ENCODE data around the gene HLCS. TPM values are rescaled to one million over a fixed set of nuclear protein-coding genes. Genes with fewer than 3 reads are reported as not detected.
"Not testable (repeated sequence)": the region's sequence is repeated elsewhere in the genome, so short reads cannot be mapped to it uniquely, and the experiment has no call there.

HLCS gene
- total RNA-seq, 6 experiments from 2014 or later = 20.3 to 24.5 (median 22.2) TPM

DNA sequence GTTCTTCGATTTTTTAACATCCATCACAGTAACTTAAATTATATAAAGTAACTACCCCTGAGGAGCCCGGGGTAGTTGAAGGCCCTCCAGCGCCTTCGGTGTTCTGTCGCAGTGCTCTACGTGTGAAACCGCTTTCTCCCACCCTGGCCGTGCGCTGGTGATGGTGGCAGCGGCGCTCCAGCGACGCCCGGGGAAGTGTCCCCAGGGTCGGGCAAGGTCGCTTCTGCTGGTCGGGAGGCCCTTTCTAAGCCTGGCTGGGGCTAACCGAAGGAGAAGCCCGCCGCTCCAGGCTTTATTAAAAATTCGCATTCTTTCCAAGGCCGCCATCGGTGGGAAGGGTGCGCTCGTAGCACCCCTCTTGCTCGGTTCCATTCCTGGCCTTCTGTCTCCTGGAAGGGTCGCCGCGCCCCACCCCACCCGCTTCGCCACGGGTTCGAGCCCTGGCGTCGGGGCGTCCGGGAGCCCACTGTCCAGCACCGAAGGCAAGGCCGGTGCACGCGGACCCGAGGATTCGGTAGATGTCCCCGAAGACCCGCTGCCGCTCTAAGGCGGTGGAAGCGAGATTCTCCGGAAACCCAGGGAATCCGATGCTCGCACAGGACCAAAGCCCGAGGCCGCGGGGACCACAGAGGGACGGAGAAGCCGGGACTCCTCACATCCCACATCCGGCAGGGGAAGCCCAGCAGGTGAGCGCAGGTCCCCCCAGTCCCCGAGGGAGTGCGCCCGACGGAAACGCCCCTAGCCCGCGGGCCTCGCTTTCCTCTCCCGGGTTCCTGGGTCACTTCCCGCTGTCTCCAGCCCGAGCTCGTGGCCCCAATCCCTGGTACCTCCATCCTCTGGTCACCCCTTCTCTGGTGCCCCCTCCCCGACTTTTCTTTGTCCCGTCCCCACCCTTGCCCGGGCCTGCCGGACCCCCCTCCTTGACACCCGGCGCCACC, 39.3 kb upstream of the HLCS start:
- Mint-ChIP-seq H3K9me3 (no peaks in the 10 kb centered on the region), H3K36me3 (ENCODE audit: low read depth) (no peaks in the 10 kb centered on the region), H3K27me3 (ENCODE audit: insufficient read depth) (peaks cover 3% of the 10 kb centered on the region), H3K4me1 (ENCODE audit: low read depth) (peaks cover 13% of the 10 kb centered on the region), H3K4me3 (0 out of 2 replicates have a peak overlapping the region, but pooled peaks have one; percentile 7), H3K27ac (no peak overlapping the region)
- TF ChIP-seq, protein P1, sequence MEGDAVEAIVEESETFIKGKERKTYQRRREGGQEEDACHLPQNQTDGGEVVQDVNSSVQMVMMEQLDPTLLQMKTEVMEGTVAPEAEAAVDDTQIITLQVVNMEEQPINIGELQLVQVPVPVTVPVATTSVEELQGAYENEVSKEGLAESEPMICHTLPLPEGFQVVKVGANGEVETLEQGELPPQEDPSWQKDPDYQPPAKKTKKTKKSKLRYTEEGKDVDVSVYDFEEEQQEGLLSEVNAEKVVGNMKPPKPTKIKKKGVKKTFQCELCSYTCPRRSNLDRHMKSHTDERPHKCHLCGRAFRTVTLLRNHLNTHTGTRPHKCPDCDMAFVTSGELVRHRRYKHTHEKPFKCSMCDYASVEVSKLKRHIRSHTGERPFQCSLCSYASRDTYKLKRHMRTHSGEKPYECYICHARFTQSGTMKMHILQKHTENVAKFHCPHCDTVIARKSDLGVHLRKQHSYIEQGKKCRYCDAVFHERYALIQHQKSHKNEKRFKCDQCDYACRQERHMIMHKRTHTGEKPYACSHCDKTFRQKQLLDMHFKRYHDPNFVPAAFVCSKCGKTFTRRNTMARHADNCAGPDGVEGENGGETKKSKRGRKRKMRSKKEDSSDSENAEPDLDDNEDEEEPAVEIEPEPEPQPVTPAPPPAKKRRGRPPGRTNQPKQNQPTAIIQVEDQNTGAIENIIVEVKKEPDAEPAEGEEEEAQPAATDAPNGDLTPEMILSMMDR (IDR thresholded peaks at IDR 0.05) = no peak
- DNase-seq = no peak

DNA sequence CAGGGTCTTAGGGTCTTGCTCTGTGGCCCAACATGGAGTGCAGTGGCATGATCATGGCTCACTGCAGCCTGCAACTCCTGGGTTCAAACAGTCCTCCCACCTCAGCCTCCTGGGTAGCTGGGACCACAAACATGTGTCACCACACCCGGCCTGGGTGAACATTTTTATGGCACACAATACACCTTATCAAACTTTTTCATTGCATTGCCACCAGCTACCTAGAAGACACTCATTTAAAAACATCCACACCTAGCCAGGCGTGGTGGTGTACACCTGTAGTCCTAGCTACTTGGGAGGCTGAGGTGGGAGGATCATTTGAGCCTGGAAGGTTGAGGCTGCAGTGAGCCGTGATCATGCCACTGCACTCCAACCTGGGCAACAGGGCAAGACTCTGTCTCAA, 37.4 kb upstream of the HLCS start:
- not testable (repeated sequence) for H3K4me1 Mint-ChIP-seq (ENCODE audit: low read depth); H3K36me3 Mint-ChIP-seq (ENCODE audit: low read depth); H3K27ac Mint-ChIP-seq; DNase-seq; H3K27me3 Mint-ChIP-seq (ENCODE audit: insufficient read depth); H3K4me3 Mint-ChIP-seq; H3K9me3 Mint-ChIP-seq

DNA sequence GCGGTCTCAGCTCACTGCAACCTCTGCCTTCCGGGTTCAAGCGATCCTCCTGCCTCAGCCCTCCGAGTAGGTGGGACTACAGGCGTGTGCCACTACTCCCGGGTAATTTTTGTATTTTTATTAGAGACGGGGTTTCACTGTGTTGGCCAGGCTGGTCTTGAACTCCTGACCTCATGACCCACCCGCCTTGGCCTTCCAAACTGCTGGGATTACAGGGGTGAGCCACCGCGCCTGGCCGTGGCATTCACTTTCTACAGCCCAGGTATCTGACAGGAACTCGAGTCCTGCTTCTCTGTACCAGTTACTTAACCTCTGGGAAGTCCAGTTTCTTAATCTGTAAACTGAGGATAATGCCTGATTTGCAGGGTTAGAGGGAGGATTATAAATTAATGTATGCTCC, 36.4 kb upstream of the HLCS start:
- not testable (repeated sequence) for DNase-seq; H3K27ac Mint-ChIP-seq; H3K9me3 Mint-ChIP-seq; H3K4me3 Mint-ChIP-seq; H3K4me1 Mint-ChIP-seq (ENCODE audit: low read depth); H3K36me3 Mint-ChIP-seq (ENCODE audit: low read depth)
- H3K27me3 Mint-ChIP-seq (ENCODE audit: insufficient read depth) = peaks cover 12% of the 10 kb centered on the region

DNA sequence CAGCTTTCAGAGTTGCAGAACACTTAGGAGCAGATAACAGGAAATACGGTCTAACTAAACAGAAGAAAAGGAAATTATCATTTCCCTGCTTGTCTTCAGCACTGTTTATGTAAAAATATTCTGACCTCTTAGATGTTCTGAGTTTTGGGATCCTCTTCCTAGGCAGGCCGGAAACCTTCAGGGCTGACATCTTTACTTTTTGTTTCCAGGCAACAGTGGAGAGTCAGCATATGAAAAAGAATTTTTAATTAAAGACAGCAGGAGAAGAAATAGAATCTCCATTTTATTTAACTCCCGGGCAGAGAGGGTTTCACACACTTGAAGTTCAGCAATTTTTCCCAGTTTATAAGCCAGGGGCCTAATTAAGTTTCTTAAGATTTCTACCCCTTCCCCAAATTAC, 35.0 kb upstream of the HLCS start:
- peak overlapping the region; percentile 33 for H3K27ac Mint-ChIP-seq
- no peaks in the 10 kb centered on the region for H3K36me3 Mint-ChIP-seq (ENCODE audit: low read depth)
- no peak for DNase-seq
- H3K9me3 Mint-ChIP-seq = no peaks in the 10 kb centered on the region
- TF ChIP-seq, protein P1 (IDR thresholded peaks at IDR 0.05) = no peak
- H3K27me3 Mint-ChIP-seq (ENCODE audit: insufficient read depth) = peaks cover 15% of the 10 kb centered on the region
- no peak overlapping the region for H3K4me3 Mint-ChIP-seq
- peaks cover 9% of the 10 kb centered on the region for H3K4me1 Mint-ChIP-seq (ENCODE audit: low read depth)

DNA sequence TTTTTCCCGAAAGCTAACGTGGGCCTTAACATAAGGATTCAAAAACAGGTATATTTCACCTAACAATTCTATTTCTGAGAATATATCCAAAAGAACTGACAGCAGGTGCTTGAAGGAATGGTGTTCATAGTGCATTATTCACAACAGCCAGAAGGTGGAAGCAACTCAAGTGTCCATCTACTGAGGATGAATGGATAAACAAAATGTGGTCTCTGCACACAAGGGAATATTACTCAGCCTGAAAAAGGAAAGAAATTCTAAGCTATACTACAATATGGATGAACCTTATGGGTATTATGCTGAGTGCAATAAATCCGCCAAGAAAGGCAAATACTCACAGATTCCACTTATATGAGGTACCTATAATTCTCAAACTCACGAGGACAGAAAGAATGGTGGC, 33.9 kb upstream of the HLCS start:
- H3K36me3 Mint-ChIP-seq (ENCODE audit: low read depth) = no peaks in the 10 kb centered on the region
- H3K4me3 Mint-ChIP-seq = no peak overlapping the region
- no peak for DNase-seq
- H3K9me3 Mint-ChIP-seq = no peaks in the 10 kb centered on the region
- peaks cover 21% of the 10 kb centered on the region for H3K27me3 Mint-ChIP-seq (ENCODE audit: insufficient read depth)
- H3K4me1 Mint-ChIP-seq (ENCODE audit: low read depth) = peaks cover 9% of the 10 kb centered on the region
- TF ChIP-seq, protein P1 (IDR thresholded peaks at IDR 0.05) = peak; percentile 48
- no peak overlapping the region for H3K27ac Mint-ChIP-seq

DNA sequence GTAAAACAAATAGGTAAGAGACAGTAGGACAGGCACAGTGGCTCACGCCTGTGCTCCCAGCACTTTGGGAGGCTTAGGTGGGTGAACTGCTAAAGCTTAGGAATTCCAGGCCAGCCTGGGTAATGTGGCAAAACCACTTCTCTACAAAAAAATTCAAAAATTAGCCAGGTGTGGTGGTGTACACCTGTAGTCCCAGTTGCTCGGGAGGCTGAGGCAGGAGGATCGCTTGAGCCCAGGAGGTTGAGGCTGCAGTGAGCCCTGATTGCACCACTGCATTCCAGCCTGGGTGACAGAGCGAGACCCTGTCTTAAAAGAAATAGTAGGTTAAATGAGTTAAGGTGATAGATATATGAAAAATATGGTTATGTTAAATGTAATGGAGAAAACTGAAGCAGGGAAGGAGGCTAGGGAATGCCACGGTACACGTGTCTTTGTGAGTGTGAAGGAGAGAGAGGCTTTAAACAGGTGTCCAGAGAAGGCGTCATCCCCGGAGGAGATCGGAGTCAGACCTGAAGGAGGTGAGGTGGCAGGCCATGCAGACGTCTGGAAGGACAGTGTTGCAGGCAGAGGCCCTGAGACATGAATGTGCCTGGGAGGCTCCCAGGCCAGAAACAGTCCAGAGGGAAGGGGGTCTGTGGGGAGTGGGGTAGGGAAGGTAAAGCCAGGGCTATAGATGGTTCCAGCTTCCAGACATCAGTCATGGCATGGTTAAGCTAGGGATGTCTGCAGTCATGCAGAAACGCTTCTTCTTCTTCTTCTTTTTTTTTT, 32.8 kb upstream of the HLCS start:
- no peak for DNase-seq
- Mint-ChIP-seq H3K4me1 (ENCODE audit: low read depth) (peaks cover 9% of the 10 kb centered on the region), H3K36me3 (ENCODE audit: low read depth) (no peaks in the 10 kb centered on the region), H3K27me3 (ENCODE audit: insufficient read depth) (peaks cover 21% of the 10 kb centered on the region), H3K4me3 (no peak overlapping the region), H3K27ac (no peak overlapping the region), H3K9me3 (no peaks in the 10 kb centered on the region)
- TF ChIP-seq, protein P1 (IDR thresholded peaks at IDR 0.05) = no peak

DNA sequence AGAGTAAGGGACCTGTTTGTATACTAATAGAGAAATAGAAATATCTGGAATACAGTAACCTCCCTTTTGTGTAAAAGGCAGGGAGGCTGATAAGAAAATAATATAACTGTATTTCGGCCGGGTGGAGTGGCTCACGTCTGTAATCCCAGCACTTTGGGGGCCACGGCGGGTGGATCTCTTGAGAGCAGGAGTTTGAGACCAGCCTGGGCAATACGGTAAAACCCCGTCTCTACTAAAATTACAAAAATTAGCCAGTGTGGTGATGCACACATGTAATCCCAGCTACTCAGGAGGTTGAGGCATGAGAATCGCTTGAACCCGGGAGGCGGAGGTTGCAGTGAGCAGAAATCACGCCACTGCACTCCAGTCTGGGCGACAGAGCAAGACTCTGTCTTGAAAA, 28.8 kb upstream of the HLCS start:
- not testable (repeated sequence) for H3K4me3 Mint-ChIP-seq; H3K36me3 Mint-ChIP-seq (ENCODE audit: low read depth); H3K9me3 Mint-ChIP-seq; H3K4me1 Mint-ChIP-seq (ENCODE audit: low read depth); DNase-seq; H3K27ac Mint-ChIP-seq
- peaks cover 22% of the 10 kb centered on the region for H3K27me3 Mint-ChIP-seq (ENCODE audit: insufficient read depth)

Measured in HFFc6 (cell line).